ENCODE measurements around the gene SNX24.

- TF ChIP-seq CTCF (IDR thresholded peaks at IDR 0.05 in 2 of 3, conservative IDR thresholded peaks at IDR 0.05 in 1 of 3; ENCODE audit: control insufficient read depth in 2 of 3, extremely low read depth in 1 of 3, insufficient read depth in 1 of 3, low read depth in 3 of 3, low read length in 3 of 3) = no peak
- TF ChIP-seq REST (IDR thresholded peaks at IDR 0.05; ENCODE audit: low read depth, low read length) = no peak
- no peak for TF ChIP-seq NR2F1 (conservative IDR thresholded peaks at IDR 0.05)
- TF ChIP-seq POLR2A (IDR thresholded peaks at IDR 0.05; ENCODE audit: low read depth, low read length) = no peak
- TF ChIP-seq SUZ12 (IDR thresholded peaks at IDR 0.05; ENCODE audit: unreplicated experiment) = no peak
- TF ChIP-seq CUX1 (IDR thresholded peaks at IDR 0.05; ENCODE audit: insufficient replicate concordance, low read depth, low read length) = no peak
- no peak for TF ChIP-seq SIN3A (IDR thresholded peaks at IDR 0.05; ENCODE audit: low read depth, low read length)
- no peak for TF ChIP-seq MYC (IDR thresholded peaks at IDR 0.05; ENCODE audit: insufficient read depth, insufficient read length, insufficient replicate concordance, low read length, severe bottlenecking)
- TF ChIP-seq POLR2AphosphoS5 (IDR thresholded peaks at IDR 0.05; ENCODE audit: low read length) = no peak
- TF ChIP-seq EZH2 (IDR thresholded peaks at IDR 0.05; ENCODE audit: borderline replicate concordance, control insufficient read depth, low read depth, low read length) = no peak
- no peak for TF ChIP-seq MTA3 (IDR thresholded peaks at IDR 0.05; ENCODE audit: borderline replicate concordance, low read length)
- TF ChIP-seq ZNF274 (IDR thresholded peaks at IDR 0.05; ENCODE audit: insufficient read depth, insufficient read length) = no peak
- no peak for TF ChIP-seq MTA2 (IDR thresholded peaks at IDR 0.05; ENCODE audit: low read depth)
- no peak for TF ChIP-seq HDAC2 (IDR thresholded peaks at IDR 0.05)
Observed at GRCh38 chr5:122908662-122909061, 63.2 kb downstream of the SNX24 start.
